T47D (cell line): ENCODE data around the gene IL15.
"Not testable (repeated sequence)": the region's sequence is repeated elsewhere in the genome, so short reads cannot be mapped to it uniquely, and the experiment has no call there.

Experiments
- DNase-seq, 2 experiments: peaks; one replicate each; pipeline versions ENCODE4 v3.0.0 to v3.0.0-alpha.2; 2011 to 2012; ENCODE audit warnings: low read depth in 1 of 2, low spot score in 1 of 2
- JUND ChIP-seq: IDR thresholded peaks from 2 replicates; pipeline ENCODE4 v1.6.1; 2012; ENCODE audit warnings: low read depth
- in situ Hi-C: cut with HindIII; loops from 2 replicates; pipeline ENCODE4 v1.10.0; 2016; ENCODE audit warnings: low sequenced_read_pairs, low pct_unique_long_range_greater_than_20kb

Gene IL15, protein sequence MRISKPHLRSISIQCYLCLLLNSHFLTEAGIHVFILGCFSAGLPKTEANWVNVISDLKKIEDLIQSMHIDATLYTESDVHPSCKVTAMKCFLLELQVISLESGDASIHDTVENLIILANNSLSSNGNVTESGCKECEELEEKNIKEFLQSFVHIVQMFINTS

DNA sequence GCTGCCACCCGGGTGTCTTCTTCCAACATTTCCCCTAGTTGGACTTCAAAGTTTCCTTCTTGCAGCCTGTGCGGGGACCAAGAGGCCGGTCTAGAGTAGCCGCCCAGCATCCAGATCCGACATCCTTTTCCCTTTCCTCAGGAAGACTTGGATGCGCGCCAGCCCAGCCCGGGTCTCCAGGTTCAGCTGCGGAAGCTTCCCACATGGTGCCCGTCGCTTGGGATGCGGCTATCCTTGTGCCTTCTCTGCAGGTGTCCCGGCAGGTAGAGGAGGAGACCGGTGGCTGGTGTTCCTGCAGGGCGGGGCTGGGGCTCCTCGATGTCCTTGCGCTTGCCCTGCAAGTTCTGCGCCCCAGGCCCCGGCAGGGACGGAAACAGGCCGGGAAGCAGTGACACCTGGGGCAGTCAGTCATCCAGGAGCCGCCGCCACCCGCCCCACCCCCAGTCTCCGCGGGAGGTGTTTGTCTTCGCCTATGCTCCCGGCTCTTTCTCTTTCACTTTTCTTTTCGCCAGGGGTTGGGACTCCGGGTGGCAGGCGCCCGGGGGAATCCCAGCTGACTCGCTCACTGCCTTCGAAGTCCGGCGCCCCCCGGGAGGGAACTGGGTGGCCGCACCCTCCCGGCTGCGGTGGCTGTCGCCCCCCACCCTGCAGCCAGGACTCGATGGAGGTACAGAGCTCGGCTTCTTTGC lies at the start of gene IL15:
TSS of gene IL15 (plus strand) at position 502 of the 689 bp plus-strand sequence. CDS start 82,882 bp downstream, outside the sequence.
- TF ChIP-seq JUND: no peak
- in situ Hi-C loops: no loop called here
- peak; percentile 56 to 70 for DNase-seq

DNA sequence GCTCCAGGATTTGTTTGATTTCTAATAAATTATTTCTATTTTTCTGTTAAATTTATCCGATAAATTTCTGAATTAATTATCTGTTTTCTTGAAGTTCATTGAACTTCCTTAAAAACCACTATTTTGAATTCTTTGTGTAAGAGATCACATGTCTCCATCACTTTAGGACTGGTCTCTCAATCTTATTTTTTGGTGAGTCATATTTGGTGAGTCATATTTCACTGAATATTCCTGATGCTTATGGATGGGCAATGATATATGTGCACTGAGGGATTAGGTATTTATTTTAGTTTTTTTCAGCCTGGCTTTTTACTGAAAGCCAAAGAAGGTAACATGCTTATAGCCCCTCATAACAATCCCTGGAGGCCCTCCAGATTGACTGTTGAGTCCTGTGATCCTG lies 48.5 kb upstream of the IL15 start:
- in situ Hi-C loops: no loop called here
- no peak for TF ChIP-seq JUND
- no peak for DNase-seq

DNA sequence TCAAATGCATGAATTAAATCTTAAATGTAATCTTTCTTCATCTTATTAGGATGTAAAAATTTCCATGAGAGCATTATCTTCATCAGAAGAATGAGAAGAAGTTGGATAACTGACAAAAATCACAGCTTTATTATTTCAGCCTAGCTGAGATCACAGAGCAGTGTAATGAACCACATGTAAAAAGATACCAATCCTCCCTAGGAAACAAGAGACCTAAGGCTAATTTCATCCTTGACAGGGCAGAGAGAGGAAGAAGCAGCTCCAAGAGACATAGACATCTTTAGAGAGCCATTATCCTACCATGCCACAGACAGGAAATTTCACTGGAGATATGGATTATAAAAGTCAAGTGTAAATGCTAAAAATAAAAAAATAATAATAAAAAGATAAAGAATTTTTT lies 40.9 kb upstream of the IL15 start:
- no peak for DNase-seq
- TF ChIP-seq JUND: no peak
- in situ Hi-C loops: no loop called here

DNA sequence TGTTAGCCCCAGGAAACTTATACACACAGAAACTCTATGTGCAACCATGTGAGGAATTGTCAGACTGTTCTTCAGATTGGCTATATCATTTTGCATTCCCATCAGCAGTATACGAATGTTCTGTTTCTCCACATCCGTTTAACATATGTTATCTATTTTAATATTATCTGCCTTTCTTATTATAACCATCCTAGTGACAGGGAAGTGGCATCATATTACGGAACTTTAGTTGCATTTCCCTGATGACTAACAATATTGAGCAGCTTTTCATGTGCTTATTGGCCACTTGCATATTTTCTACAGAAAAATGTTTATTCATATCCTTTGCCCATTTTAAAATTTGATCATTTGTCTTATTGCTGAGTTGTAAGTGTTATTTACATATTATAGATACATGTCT lies 36.5 kb upstream of the IL15 start:
- in situ Hi-C loops: no loop called here
- no peak for TF ChIP-seq JUND
- DNase-seq: no peak

DNA sequence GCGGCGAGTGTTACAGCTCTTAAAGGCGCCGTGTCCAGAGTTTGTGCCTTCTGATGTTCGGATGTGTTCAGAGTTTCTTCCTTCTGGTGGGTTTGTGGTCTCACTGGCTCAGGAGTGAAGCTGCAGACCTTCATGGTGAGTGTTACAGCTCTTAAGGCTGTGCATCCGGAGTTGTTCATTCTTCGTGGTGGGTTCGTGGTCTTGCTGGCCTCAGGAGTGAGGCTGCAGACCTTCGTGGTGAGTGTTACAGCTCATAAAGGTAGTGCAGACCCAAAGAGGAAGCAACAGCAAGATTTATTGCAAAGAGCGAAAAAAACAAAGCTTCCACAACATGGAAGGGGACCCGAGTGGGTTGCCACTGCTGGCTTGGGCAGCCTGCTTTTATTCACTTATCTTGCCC lies 31.7 kb upstream of the IL15 start:
- in situ Hi-C loops, DNase-seq: not testable (repeated sequence)

DNA sequence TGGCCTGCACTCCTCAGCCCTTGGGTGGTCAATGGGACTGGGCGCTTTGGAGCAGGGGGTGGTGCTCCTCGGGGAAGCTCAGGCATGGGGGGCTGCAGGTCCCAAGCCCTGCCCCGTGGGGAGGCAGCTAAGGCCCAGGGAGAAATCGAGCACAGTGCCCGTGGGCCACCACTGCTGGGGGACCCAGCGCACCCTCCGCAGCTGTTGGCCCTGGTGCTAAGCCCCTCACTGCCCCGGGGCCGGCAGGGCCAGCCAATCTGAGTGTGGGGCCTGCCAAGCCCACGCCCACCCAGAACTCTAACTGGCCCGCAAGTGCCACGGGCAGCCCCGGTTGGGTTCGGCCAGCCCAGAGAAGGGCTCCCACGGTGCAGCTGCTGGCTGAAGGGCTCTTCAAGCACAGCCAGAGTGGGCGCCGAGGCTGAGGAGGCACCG lies 30.9 kb upstream of the IL15 start:
- in situ Hi-C loops: no loop called here
- no peak for TF ChIP-seq JUND
- no peak for DNase-seq

DNA sequence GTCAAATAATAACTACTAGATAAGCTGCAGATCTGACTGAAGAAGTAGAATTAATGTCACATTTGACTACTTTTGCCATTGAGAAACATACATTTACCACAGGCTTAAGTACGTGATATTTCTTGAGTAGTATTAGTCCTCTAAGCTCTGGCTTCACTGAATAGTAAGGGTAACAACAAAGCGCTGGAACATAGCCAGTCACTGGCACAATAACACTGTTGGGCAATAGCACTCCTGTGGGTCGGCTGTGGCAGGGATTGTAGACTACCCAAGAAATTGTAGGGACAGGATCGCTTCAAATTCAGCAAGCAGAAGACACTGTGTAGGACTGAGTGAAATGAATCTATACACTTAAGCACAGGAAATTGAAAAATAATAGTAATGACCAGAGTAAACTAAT lies 27.1 kb upstream of the IL15 start:
- peak in 1 of 2 experiments; percentile 12 for DNase-seq
- no peak for TF ChIP-seq JUND
- in situ Hi-C loops: no loop called here

DNA sequence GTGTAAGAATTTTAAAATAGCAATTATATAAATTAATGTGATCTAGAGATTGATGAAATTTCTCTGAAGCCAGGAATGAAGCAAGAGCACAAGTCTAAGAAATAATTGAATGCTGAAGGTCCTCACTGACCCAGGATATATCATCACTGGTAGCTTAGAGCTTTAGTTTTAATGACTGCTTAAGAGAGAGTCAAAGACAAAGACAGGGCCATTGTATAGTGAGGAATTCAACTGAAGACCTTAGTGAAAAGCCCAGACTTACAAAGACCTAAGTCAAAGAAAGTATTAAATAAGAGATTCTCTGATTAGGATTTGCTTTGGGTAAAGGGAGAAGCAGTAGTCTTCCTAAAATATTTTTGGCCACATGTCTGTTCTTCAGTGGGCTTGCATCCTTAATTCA lies 26.0 kb upstream of the IL15 start:
- in situ Hi-C loops: no loop called here
- no peak for TF ChIP-seq JUND
- no peak for DNase-seq

DNA sequence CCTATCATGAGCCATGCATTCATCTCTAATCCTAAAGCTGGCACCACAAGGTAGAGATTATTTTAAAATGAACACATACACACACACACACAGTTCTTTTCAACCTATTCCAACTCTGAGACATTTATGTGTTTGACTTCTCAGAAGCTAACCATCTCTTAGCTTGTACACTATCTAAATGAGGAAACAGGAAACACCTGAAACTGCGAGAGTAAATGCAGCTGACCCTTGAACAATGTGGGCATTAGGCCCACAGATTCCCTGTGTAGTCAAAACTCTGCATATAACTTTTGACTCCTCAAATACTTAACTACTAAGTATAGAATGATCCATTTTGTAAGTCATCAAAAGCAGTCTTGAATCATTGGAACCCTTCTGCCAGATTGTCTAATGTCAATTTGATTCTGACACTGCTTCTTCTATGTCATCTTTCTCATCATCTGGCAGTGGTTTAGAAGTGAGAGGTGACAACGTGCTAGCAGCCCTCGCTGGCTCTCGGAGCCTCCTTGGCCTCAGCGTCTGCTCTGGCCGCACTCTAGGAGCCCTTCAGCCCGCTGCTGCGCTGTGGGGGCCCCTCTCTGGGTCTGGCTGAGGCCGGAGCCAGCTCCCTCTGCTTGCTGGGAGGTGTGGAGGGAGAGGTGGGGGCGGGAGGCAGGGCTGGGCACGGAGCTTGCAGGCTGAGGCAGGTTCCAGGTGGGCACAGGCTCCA lies 21.4 kb upstream of the IL15 start:
- no peak for TF ChIP-seq JUND
- DNase-seq: no peak
- in situ Hi-C loops: no loop called here

DNA sequence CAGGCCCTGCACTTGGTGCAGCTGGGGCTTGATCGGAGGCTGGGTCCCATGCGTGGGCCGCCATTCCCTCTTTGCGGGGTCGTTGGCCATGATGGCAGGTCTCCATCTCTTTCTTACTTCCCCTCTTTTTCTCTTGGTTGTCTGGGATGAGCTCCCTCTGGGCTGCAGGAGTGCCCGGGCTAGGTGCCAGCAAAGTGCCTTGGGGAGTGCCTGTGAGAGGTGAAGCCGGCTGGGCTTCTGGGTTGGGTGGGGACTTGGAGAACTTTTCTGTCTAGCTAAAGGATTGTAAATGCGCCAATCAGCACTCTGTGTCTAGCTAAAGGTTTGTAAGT lies 20.8 kb upstream of the IL15 start:
- in situ Hi-C loops, DNase-seq: not testable (repeated sequence)

DNA sequence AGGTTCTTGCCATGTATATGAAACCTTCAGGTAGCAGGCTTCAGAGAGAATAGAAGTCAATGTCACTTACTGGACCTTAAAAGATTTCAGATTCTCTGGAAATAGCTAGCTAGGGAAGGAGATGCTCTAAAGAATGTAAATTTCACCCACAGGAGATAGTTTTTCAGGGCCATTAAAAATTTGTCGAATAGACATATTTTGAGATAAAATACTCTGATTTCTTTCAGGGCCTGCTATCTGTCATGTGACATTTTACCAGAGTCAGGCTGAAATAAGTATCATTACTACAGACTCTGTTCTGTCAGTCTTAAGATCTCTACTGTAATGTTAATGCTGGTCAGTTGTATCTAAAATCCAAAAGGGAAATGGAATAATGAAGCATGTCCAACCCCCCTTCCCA lies 15.7 kb upstream of the IL15 start:
- in situ Hi-C loops: no loop called here
- DNase-seq: no peak
- TF ChIP-seq JUND: no peak

DNA sequence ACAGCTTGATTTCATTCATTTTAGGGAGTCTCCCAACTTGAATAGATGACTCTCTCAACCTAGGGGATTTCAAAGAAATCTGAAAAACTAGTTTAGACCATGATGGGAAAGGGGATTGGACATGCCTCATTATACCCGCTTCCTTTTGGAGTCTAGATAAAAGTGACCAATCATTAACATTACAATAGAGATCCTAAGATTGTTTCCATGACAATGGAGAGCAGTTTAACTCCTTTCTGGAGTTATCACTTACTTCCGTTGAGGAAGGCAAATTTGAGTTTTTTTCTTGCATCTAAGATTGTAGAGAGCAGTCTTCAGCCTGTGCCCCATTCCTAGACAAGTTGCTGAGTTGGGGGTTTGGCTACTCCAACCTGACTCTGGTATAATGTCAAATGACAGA lies 11.4 kb upstream of the IL15 start:
- no peak for TF ChIP-seq JUND
- DNase-seq: no peak
- in situ Hi-C loops: no loop called here

DNA sequence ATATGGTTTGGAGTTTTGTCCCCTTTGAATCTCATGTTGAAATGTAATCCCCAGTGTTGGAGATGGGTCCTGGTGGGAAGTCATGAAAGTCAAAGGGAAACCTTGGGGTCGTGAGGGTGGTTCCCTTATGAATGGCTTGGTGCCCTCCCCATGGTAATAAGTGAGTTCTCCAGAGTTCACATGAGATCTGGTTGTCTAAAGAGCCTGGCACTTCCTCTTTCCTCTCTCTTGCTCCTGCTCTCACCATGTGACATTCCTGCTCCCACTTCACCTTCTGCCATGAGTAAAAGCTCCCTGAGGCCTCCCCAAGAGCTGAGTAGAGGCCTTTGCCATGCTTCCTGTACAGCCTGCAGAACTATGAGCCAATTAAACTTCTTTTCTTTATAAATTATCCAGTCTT lies 5.5 kb upstream of the IL15 start:
- no peak for TF ChIP-seq JUND
- in situ Hi-C loops: no loop called here
- DNase-seq: no peak
